HG02642 (cell line): ENCODE data around the gene RFX5.

Experiments used
- ATAC-seq: cut with Tn5 transposase; IDR thresholded peaks from one replicate; pipeline ENCODE4 v1.9.1; 2021; ENCODE audit warnings: mild to moderate bottlenecking; ENCODE audit not compliant: unreplicated experiment, poor library complexity

The RFX5 gene

GRCh38 chr1:151325646-151326429, 21.2 kb downstream of the RFX5 start:
- ATAC-seq, result no peak

DNA sequence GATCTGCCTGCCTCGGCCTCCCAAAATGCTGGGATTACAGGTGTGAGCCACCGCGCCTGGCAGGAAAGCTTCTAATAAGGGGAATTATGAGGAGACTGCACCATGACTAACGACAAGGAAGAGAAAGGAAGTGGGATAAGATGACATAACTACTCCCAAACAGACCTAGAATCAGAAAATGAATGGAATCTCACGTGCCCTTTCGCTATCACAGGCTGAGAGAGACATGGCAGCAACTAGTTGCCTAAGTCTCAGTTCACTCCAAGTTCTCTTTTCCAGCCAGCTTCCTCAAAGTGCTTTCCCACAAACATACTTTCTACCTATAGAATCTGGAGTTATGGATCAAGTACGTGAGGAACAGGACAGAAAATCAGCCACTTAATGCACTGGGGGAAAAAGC, 21.8 kb downstream of the RFX5 start:
- no peak for ATAC-seq

DNA sequence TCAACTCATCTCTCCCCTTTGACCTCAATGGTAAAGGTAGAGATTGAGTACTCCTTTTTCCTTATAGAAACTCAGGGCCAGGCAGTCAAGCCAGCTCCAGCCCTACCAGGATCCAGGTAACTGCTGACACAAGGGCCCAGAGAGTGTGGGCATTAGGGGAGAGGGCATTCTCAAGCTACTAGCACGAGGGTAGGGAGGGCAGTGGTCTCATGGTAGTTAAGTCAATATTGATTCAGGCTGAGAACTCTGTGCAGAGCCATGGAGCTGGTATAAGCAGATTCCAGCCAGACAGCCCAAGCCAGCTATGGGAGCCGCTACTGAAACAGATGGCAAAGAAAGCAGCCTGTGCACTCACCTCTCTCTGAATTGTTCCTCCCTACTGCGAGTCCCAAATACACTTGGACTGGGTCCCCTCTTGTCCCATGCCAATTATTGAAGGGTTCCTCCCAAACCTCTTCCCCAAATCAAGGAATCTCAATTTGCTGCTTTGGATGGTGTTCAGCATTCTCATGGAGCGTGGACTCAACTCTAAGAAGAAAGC, 22.6 kb downstream of the RFX5 start:
- ATAC-seq, result no peak

GRCh38 chr1:151318975-151319374, 28.1 kb downstream of the RFX5 start:
- ATAC-seq, result no peak

GRCh38 chr1:151315565-151316235, 31.4 kb downstream of the RFX5 start:
- ATAC-seq, result no peak

- no peak for ATAC-seq
These were observed 32.7 kb downstream of the RFX5 start for GRCh38 chr1:151314137-151314875.

- ATAC-seq, result no peak
These were observed 33.6 kb downstream of the RFX5 start for GRCh38 chr1:151313501-151313900.

DNA sequence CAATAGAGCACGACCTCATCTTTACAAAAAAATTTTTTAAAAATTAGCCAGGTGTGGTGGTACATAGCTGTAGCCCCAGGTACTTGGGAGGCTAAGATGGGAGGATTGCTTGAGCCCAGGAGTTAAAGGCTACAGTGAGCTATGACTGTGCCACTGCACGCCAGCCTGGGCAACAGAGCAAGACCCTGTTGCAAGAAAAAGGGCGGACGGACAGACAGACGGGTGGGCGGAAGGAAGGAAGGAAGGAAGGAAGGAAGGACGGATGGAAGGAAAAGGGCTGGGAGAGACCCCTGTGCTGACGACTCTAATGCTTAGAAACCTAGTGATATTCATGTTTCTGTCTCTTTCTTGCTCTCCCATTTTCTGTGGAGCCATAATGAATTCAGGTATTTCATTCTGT, 34.2 kb downstream of the RFX5 start:
- no peak for ATAC-seq

DNA sequence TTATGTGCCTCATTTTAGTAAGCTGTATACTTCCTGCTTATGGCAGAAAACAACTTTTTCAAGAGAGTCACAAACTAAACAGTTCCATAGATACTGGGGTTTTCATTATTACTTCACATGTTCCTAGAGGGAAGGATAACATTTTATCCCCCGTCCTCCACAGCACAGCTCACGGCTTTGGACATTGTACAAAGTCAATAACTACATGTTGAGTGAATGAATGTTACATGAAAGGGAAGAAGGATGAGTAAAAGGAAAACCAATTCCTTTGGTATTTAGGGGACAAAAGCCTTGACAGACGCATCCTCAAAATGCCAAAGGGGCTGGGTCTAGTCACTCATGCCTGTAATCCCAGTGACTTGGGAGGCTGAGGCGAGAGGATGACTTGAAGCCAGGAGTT, 34.6 kb downstream of the RFX5 start:
- no peak for ATAC-seq

DNA sequence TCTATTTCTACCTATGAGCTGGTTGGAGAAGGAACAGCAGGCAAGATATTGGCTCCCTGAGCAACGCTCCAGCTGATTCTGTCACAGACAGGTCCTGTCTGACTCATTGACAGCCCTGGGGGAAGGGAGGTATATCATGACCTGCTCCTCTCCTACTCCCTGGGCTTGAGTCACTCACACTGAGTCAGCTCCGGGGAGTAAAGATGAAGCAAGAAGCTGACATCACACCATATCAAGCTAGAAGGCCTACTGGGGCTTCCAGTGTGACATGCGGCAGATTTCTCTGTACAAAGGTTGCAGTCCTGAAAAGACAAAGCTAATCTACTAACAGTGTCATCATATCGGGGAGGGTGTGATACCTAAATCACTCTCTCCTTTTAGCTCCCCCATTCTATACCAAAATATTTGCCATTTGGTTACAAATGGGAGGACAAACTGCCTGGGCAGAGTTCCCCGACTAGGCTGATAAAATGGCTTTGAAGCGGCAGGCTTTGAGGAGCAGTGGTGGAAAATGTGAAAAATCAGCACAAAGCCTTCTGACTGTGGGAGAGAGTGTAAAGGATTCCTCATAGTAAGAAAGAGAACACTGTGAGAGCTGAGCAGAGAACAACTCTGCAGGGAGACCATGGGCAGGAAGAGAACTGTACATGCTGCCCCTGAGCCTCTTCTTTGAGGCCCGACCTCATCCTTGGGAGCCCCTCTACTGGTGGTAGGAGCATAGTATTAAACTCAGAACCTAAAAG, 35.3 kb downstream of the RFX5 start:
- ATAC-seq, result no peak

DNA sequence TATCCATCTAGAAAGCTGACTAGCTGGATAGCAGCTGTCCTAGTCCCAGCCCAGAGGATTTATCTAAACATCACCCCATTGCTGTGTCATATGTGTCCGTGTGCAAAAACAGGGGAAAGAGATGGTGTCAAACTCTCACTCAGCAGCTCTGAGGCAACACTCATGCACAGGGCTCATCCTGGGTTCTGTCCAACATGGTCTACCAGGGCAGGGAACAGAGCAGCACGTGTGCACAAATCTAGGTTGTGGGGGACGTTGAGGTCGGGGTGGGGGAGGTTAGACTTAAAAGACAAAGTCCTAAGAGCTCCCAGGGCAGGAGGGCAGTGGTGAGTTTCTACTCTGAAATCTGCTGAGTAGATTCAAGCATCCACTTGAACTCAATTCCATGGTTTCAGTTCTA, 36.0 kb downstream of the RFX5 start:
- no peak for ATAC-seq

GRCh38 chr1:151309811-151310323, 37.2 kb downstream of the RFX5 start:
- no peak for ATAC-seq

DNA sequence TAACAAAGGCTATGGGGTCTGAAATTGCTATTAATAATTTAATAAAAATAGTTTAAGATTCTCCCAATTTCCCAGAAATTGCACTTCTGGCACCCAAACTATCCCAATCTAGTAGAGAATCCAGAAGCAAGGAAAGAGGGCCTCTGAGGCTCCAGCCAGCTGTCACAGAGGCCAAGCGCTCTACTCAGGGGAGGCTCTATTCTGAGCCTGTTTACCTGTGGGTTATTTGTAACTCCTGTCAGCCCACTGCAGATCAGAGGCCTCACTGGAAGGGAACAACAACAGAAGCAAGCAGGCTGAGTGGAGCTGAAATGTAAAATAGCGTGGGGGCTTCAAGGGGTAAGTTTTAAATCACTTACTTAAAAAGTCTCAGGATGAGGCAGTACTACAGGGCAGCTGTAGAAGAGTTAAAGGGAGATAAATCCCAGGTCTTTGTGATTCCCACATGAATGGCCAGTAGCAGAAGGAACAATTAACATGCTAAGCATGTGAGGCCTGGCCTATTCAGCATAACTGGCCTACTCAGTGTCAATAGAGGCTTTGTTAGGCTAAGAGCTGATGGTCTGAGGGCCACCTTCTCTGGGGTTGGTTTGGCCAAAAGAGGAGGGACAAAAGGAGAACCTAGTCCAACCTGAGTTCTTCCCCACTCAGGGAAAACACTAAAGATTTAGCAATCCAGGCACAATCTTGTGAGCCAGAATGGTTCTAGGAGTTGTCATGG, 52.1 kb downstream of the RFX5 start:
- ATAC-seq, result no peak

GRCh38 chr1:151293093-151293492, 54.0 kb downstream of the RFX5 start:
- ATAC-seq, result no peak

DNA sequence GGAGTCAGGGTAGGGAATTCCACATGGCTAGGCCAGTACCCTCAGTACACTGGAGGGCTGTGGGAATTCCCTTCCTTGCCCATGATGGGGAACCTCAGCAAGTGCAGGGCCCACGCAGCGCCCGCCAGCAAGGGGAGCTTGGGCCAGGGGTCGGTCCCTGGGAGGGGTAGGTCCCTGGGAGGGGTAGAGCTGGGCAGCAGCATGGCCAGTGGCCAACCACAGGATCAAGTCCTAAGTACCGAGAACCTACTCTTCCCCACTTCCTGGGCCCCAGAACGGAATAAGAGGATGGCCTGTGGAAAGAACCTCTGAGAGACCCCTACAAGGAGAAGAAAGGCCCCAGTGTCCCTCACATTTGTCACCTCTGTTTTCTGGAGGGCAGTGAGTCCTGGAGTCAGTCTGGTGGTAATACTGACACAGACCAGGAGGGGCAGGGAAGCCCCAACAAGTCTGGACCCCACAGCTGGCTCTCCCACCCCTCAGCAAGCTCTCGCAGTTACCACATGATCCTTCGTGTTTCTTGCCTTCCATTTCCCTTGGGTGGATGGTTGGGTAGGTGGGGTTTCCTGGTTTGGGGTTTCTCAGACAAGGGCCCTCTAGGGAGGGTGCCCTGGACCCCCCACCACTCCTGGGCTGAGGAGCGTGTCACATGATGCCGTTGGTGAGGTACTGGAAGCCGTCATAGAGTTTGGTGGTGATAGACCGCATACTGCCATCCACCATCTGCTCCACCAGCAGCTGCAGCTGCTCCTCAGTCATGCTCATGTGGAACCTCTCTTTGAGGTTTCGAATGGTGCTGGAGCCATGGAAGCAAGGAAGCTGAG, 54.6 kb downstream of the RFX5 start:
- ATAC-seq, result no peak

- ATAC-seq, result no peak
These were observed 56.2 kb downstream of the RFX5 start for GRCh38 chr1:151290709-151291303.
